KMS-11 (cell line): ENCODE results near the gene CD19.

Experiments used
- H2AFZ ChIP-seq: fragments of 200-600 bp; sonication (generic); 2 replicates; pipeline ENCODE4 v1.6.1; 2016; ENCODE audit warnings: antibody characterized with exemption, mixed run types, low read depth
- H3K27ac ChIP-seq: fragments of 200-600 bp; sonication (generic); 2 replicates; pipeline ENCODE4 v1.6.1; 2016; ENCODE audit warnings: mild to moderate bottlenecking, mixed run types
- H3K27me3 ChIP-seq: fragments of 200-600 bp; sonication (generic); 2 replicates; pipeline ENCODE4 v1.6.1; 2017; ENCODE audit warnings: mild to moderate bottlenecking, low read depth, mixed run types, moderate library complexity; ENCODE audit not compliant: insufficient read depth
- H3K36me3 ChIP-seq: fragments of 200-600 bp; sonication (generic); 2 replicates; pipeline ENCODE4 v1.6.1; 2017; ENCODE audit warnings: mild to moderate bottlenecking, mixed run types; ENCODE audit not compliant: insufficient read depth
- H3K4me1 ChIP-seq: fragments of 200-600 bp; sonication (generic); 2 replicates; pipeline ENCODE4 v1.6.1; 2016; ENCODE audit warnings: mild to moderate bottlenecking, low read depth, mixed run types; ENCODE audit not compliant: poor library complexity, severe bottlenecking
- H3K4me2 ChIP-seq: fragments of 200-600 bp; sonication (generic); 2 replicates; pipeline ENCODE4 v1.7.0; 2016; ENCODE audit warnings: mild to moderate bottlenecking, mixed run types
- H3K4me3 ChIP-seq: fragments of 200-600 bp; sonication (generic); IDR thresholded peaks from 2 replicates; pipeline ENCODE4 v1.6.1; 2017; ENCODE audit warnings: low read depth, low read length, mixed read lengths; ENCODE audit not compliant: insufficient read depth
- H3K79me2 ChIP-seq: fragments of 200-600 bp; sonication (generic); 2 replicates; pipeline ENCODE4 v1.6.1; 2016; ENCODE audit warnings: low read depth, mixed run types; ENCODE audit not compliant: insufficient read depth
- H3K9ac ChIP-seq: fragments of 200-600 bp; sonication (generic); 2 replicates; pipeline ENCODE4 v1.6.1; 2016; ENCODE audit warnings: mild to moderate bottlenecking, mixed run types
- H4K20me1 ChIP-seq: fragments of 200-600 bp; sonication (generic); 2 replicates; pipeline ENCODE4 v1.6.1; 2016; ENCODE audit warnings: mild to moderate bottlenecking, mixed run types; ENCODE audit not compliant: insufficient read depth
- CTCF ChIP-seq: fragments of 200-600 bp; sonication (generic); conservative IDR thresholded peaks from 2 replicates; pipeline ENCODE4 v1.6.1; 2017; ENCODE audit warnings: low read depth, mild to moderate bottlenecking, antibody characterized with exemption, low read length, moderate library complexity, mixed read lengths

The CD19 gene

GRCh38 chr16:28904363-28904762 is 27.4 kb upstream of the CD19 start:
- TF ChIP-seq CTCF, result no peak
- Histone ChIP-seq H3K4me2 (no peak overlapping the region), H3K27me3 (no peaks in the 10 kb centered on the region), H3K4me3 (no peak overlapping the region), H3K4me1 (no peaks in the 10 kb centered on the region), H3K27ac (no peak overlapping the region), H3K36me3 (no peaks in the 10 kb centered on the region), H3K79me2 (no peaks in the 10 kb centered on the region), H3K9ac (no peak overlapping the region), H2AFZ (no peak overlapping the region), H4K20me1 (no peaks in the 10 kb centered on the region)

- no peaks in the 10 kb centered on the region for H3K4me1 ChIP-seq
- TF ChIP-seq CTCF, result no peak
- no peak overlapping the region for H3K4me2 ChIP-seq
- no peaks in the 10 kb centered on the region for H3K79me2 ChIP-seq
- H3K4me3 ChIP-seq, result no peak overlapping the region
- H4K20me1 ChIP-seq, result no peaks in the 10 kb centered on the region
- H2AFZ ChIP-seq, result no peak overlapping the region
- H3K9ac ChIP-seq, result no peak overlapping the region
- H3K27ac ChIP-seq, result no peak overlapping the region
- no peaks in the 10 kb centered on the region for H3K36me3 ChIP-seq
- no peaks in the 10 kb centered on the region for H3K27me3 ChIP-seq
These were observed 26.9 kb upstream of the CD19 start for GRCh38 chr16:28904828-28905227.

GRCh38 chr16:28905229-28905754 is 26.5 kb upstream of the CD19 start:
- Histone ChIP-seq H3K9ac (no peak overlapping the region), H3K36me3 (no peaks in the 10 kb centered on the region), H3K4me2 (no peak overlapping the region), H3K27ac (no peak overlapping the region), H4K20me1 (no peaks in the 10 kb centered on the region), H2AFZ (no peak overlapping the region), H3K27me3 (no peaks in the 10 kb centered on the region), H3K4me3 (no peak overlapping the region), H3K4me1 (peaks cover 3% of the 10 kb centered on the region), H3K79me2 (no peaks in the 10 kb centered on the region)
- TF ChIP-seq CTCF, result no peak

GRCh38 chr16:28905800-28906372 is 25.9 kb upstream of the CD19 start:
- Histone ChIP-seq H3K9ac (no peak overlapping the region), H3K36me3 (no peaks in the 10 kb centered on the region), H3K79me2 (no peaks in the 10 kb centered on the region), H3K4me3 (no peak overlapping the region), H3K4me2 (no peak overlapping the region), H2AFZ (no peak overlapping the region), H4K20me1 (no peaks in the 10 kb centered on the region), H3K4me1 (peaks cover 8% of the 10 kb centered on the region), H3K27ac (no peak overlapping the region), H3K27me3 (no peaks in the 10 kb centered on the region)
- no peak for TF ChIP-seq CTCF
